HG02623 (cell line): ENCODE results near the gene CAMKV.
A peak's percentile ranks its signal among the peaks of the same experiment; 100 is the strongest.

Experiments
- ATAC-seq: cut with Tn5 transposase; IDR thresholded peaks from one replicate; pipeline ENCODE4 v1.9.1; 2021; ENCODE audit warnings: moderate library complexity; ENCODE audit not compliant: unreplicated experiment

Gene CAMKV

DNA sequence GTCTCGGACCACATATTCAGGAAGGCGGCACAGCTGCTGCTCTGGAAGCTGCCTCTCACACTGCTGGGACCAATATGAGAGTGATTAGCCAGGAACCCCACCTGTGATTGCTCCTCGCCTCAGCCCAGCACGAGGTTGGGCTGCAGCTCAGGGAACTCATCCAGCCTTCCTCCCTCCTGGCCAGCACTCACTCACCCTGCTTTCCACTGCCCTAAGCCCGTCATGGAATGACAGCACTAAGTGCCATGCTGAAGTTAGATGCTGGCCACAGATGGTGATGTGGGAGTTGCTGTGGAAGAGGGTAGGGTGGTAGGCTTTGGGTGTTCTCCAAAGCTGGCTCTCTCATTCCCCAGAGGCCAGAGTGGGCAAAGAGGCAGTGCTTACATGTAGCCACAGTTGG lies 26.6 kb upstream of the CAMKV start:
- ATAC-seq, result no peak

DNA sequence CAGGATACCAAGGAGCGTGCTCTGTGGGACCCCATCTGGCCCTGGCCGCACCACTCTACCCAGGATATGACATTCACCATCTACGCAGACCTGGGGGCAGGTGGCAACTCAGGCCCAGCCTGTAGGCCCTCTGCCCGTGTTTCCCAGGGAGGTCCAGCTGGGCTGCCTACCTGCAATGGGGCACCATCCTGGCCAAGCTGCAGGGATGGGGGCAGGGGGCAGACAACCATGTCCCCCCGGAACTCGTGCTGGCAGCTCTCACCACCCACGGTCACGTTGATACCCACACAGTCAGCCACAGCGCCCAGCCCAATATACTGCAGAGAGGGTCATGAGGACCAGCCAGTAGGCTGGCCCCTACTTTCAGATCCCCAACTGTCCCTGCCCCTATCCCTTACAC lies 26.1 kb upstream of the CAMKV start:
- ATAC-seq, result no peak

DNA sequence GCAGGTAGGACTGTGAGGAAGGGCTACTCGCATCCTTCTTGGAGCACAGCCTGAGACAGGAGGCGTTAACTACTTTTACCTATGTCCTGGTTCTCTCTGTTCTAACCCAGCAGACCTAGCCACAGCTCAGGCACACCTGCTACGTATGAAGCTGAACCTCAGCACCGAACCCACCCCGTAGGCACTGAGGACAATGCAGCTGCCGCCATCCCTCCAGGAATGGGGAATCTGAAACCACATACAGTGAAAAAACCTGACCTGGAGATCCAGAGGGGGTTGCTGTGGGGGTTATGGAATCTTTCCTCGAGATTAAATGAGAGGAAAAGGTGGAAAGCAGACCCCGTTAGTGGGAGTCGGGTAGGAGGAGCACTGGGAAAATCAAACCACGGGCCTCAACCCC lies 19.6 kb upstream of the CAMKV start:
- no peak for ATAC-seq

DNA sequence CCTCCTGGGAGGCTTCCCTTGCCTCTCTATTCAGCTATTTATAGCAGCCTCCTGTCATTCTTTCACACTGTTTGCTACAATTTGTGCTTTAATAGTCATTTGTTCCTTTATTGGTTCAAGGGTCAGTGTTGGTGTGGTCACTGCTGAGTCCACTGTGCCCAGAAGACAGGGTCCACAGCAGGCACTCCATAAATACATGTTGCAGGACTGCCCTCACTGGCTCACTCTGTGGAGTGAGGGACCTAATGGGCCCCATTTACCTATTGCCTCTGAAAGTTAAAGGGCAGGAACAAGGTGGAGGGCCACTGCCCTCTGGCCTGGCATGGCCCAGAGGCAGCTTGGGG lies 17.2 kb upstream of the CAMKV start:
- no peak for ATAC-seq

DNA sequence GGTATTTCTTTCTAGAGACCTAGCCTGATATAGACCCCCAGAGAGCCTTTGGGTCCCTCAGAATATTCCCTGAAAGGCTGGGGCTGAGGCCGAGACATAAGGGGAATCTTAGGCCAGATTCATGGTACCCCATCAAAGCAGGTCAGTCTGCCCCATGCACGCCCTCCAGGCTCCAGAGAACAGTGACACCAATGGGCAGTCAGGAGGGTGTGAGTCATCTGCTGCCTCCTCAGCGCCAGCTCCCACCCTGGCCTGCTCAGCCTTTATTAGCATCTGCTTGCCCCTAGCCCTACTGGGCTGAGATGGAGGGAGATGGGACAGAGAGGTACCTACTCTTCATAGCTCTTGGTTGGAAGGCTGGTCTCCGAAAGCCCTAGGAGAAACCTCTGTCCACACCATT lies 14.3 kb upstream of the CAMKV start:
- no peak for ATAC-seq

DNA sequence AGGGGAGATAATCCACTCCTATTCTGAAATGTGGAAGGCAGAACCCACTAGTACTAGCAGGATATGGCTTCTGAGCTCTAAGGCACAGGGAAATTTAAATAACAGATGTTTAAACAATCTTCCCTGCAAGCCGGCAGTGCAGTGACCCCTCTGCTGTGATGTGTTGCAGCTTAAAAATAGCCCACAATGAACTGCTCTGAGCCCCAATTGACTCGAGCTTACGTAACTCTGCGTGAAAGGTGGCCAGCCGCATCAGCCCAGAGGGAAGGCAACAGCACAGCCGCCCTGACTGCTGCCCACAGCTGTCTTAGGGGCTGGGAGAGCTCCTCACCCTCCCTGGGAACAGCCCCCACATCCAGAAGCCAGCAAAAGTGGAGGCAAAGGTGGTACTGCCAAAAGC lies 12.5 kb upstream of the CAMKV start:
- no peak for ATAC-seq

DNA sequence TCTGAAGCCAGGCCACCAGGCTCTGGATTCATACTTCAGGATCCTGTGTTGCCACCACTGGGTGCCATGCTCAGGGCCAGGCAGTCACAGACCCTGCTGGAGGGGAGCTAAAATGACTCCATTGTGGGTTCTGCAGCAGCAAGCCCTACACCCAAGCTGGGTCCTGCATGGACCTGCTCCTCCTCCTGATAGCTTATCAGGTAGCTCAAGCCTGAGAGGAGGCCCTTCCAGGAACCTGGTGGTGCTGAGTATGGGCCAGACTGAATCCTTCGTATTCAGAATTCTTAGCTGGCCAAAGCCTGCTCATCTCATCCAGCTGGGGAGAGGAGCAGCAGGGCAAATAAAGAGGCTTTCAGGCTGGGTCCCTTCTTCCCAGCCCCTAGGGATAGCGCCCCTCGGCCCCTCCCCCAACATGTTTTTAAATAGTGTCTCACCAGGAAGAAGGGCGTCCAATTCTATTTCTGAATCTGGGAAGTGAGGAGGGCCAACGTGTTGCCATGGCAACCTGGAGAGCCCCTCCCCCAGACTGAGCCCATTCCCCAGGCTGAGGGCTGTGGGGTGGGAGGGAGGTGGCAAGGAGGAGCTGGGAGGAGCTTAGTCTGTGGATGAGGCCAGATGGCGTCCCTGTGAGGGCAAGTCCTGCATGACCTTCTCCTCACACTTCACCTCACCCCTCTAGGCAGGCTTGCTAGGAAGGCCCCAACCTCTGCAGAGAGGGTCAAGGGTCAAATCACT lies 11.0 kb upstream of the CAMKV start:
- no peak for ATAC-seq

DNA sequence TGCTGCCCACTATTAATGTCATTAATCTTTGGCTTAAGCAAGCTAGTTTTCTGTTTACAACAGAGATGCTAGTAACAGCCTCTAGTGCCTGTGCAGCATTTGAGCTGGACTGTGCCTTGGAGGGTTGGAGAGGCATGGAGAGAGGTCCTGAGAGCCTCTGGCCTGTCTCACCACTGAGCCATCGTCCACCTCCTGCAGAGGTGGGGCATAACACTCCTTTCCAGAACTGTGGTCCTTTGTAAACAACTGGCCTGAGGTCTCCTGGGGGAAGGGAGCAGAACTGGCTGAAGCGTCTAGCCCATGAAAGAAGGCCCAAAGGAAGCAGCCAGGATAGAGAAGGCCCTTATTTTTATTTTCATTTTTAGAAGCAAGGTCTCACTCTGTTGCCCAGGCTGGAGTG lies 10.0 kb upstream of the CAMKV start:
- no peak for ATAC-seq

DNA sequence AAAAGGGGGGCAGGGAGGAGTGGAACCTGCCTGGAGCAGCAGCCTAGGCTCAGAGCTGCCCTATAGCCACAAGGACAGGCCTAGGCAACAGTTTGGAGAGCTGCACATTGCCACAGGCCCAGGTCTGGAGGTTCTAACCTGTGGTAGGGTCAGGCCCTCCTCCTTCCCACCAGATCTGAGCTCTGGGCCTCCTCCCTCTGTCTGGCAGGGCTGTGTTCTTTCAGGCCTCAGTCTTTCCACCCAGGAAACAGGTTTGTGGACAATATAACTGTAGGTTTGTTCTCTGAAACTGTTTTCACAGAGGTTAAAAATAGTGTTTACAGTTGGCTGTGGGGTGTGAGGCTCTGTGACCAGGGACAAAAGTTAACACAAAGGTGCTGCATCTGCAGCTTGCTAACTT lies 9.0 kb upstream of the CAMKV start:
- ATAC-seq, result no peak

DNA sequence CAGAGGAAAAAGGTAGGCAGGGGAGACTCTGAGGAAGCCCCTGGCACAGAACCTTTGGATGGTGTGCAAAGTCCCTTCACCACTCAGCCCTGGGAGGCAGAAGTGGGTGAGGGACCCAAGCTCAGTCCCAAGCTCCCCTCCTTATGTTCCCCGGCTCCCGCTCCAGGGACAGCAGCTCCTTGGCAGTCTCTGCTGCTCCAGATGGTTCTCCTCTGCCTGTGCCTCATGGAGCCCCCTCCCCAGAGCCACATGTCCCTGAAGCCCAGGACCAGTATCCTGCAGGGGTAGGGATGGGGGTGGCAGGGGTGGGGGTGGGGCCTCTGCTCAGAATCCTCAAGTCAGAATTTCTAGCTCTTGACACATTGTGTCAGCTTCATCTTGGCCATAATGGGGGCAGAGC lies 8.0 kb upstream of the CAMKV start:
- no peak for ATAC-seq

DNA sequence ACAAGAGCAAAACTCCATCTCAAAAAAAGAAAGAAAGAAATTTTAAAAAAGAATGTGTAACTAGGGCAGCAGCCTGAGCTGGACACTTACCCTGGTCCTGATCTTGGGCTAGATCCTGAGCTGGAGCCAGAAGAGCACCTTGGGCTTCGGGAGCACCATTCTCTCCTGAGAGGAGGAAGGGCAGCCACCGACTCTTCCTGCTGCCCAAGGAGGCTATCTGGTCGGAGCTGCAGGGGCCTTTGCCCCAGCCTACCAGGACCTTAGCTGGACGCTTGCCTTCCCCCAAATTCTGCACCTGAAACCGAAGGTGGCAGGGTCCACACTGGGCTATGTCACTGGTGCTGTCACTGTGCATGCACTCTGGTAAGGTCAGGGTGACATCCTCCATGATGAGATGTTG lies 6.9 kb upstream of the CAMKV start:
- no peak for ATAC-seq

DNA sequence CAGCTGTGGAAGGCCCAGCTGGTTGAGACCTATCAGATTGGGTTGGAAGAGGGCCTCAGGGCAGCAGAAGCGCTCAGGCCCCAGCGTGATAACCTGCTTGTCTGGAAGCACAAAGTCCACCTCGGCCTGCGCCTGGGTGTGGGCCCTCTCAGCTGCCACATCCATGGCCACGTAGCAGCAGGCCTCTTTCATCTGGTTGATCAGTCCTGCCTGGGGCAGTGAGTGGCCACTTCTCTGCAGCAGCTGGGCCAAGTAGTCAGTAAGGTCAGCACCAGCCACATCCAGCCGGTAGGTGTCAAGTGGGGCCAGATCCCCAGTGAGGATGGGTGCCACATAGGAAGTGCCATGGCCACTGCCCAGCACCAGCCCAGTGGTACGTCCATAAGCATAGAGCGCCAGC lies 3.9 kb upstream of the CAMKV start:
- ATAC-seq, result no peak

DNA sequence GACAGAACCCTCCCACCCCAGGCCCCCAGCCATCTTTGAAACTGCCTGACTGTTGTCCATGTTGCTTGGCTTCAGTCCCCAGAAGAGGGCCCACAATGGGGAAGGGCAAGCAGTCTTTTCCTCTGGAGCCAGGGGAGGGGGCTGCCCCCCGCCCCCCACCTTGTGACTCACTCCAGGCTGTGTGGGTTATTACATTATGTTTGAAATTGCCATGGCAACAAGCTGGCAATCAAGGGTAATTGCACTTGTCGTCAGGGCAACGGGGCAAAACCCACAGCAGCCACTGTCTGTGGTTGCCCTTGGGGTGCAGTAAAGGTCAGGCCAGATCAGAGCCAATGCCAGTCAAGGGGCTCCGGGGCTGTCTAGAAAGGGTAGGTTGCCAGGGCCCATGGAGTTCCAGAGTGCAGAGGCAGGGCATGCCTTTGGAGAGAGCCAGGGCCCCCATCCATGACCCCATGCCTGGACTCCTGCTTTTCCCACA lies 3.1 kb upstream of the CAMKV start:
- ATAC-seq, result no peak

DNA sequence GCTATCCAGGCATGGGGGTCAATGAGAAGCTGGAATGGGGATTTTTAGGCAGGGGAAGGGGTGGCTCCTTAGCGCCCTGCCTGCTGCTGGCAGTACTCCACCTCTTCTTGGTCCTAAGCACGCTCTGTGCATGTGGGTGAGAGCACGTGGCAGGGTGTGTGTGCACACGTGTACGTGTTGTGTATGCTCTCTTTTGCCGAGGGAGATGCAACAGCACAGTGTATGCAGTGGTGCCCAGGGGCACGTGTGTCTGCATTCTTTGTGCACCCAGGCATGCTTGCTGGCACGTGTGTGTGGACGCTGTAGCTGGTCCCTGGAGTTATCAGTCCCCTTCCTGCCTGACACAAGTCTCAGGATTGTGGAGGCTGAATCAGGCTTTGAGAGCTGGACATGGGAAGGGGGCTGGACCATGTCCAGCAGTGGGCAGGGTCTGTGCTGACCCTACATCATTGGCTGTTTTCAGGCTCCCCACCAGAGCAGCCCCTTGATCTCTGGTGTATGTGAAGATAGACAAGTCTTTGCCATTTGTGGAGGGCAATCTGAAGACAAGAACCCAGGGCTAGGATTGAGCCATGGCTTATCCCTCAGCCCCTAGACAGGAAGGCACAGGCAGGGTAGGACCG lies 1.9 kb upstream of the CAMKV start:
- ATAC-seq, result no peak

DNA sequence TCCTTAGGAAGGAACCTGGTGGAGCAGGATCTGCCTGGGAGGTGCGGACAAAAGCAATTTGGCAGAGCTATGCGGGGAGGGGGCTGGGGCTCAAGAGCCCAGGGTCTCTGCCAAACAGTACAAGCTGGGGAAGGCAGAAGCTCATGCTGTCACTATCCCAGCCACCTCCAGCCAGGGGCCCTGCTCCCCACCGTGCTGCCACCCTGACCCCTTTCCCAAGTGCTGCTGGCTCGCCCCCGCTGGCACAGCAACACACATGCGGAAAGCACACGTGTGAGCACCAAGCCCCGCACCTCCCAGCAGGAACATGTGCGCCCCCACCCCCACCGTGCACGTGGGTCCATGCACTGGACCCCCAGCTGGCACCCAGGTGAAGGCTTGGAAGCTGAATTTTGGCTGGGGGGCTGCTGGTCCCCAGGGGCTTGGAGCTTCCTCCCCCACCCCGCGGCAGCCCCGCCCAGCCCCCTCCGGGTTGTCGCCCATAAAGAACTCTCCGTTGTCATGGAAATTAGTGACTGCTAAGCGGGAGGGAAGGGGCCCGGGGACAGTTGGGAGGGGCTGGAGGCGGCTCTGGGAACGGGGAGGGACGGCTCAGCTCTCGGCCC lies 742 bp downstream of the CAMKV start:
- ATAC-seq, result no peak

DNA sequence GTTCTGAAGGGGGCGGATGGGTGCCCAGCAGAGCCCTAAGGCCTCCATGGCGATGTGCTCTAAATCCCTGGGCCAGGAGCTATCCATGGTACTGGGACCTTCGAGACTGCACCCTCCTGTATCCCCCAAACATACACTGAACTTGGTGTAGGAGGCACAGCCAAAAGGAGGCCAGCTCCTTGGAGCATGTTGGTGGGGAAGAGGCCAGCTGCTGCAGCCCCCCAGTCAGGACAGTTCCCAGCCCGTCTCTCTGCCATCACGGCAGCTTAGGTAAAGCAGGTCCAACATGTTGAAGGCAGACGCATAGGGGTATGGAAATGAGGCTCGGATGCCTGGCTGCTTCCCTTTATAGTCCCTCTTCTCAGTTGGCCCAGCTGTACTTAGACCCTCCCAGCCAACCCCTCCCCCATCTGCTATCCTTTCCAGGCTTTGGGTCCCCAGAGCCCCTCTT lies 1.8 kb downstream of the CAMKV start:
- ATAC-seq, result no peak

DNA sequence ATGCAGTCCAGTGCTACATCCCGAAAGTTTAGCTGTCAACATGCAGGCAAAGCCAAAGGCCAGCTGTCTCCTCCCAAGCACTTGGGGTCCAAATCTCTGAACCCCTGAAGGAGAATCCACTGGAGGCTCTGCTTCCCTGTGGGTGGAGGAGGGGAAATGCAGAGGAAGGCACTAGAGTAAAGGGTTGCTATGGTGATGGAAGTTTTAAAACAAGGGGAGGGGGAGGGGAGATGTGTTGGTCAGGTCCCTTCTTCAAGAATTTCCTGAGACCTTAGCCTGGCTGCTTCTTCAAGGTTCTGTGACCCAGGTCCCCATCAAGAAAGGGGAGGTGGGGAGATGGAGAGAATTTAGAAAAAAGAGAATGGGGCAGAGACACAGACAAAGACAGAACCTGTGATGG lies 2.3 kb downstream of the CAMKV start:
- ATAC-seq, result no peak

DNA sequence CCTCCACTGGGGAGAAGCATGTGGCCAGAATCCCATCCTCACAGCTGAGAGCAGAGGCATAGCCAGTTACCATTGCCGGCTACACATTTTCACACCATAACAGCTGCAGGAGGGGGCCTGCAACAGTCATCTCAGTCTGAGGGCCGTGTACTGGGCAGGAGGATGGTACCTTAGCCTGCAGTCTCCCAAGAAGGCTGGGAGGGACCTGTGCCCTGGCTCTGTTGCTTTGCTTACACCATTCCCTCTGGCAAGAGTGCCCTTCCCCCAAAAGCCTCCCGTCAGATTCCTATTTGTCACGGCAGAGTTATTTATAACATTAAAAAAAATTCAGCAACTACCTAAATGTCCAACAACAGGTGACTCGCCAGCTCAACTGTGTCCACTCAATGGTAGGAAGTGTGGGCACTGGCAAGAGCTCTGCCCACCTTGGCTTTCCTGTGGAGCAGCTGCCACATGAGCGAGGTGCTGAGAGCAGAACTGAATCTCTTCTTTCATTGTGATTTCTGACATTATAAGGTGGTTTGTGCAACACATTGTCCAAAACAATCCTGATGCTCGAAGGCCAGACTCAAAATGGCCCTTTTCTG lies 4.4 kb downstream of the CAMKV start:
- no peak for ATAC-seq

DNA sequence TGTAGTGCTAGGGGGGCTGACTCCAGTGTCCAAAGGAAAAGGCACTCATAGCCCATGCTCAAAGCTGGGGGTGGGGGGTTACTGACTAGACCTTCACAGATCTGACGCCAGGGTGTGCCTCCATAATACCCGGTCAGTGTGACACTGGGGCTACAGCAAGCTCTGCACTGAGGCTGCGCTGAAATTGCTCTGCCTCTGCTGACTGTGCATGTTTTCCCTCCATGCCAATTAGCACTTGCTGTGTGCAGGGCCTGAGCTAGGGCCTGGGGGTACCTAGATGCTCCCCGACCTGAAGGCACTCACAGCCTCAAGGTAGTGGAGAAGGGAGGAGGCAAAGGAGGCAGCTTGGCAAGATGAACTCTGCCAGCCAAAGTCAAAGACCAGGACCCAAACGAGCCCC lies 5.2 kb downstream of the CAMKV start:
- ATAC-seq, result no peak

DNA sequence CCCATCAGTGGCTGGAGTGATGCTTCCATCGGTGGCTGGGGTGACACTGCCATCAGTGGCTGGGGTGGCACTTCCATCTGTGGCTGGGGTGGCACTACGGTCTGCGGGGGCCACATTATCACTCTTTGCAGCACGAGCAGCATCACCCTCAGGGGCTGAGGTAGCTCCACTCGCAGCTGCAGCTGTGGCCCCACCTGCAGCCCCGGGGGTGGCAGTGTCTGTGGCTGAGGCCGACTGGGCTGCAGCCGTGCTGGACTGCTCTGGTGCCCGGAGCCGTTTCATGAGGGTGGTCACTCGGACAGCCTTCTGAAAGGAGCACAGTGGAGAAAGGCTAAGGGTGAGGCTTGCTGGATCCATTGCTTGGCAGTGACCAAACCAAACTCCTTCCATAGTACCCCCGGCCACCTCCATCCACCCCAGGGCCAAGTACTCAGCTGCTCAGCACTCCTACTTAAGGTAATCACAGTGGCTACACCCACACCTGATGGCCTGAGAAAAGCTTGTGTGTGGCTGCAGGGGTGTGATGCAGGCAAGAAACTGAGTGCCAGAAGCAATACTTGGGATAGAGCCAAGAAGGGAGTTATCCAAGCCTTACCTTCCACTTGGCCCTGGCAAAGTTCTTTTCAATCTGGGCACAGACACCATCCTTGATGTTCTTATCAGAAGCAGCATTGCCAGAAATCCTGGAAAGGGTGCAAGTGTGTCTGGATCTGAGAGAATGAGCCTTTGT lies 10.0 kb downstream of the CAMKV start:
- ATAC-seq, result no peak

DNA sequence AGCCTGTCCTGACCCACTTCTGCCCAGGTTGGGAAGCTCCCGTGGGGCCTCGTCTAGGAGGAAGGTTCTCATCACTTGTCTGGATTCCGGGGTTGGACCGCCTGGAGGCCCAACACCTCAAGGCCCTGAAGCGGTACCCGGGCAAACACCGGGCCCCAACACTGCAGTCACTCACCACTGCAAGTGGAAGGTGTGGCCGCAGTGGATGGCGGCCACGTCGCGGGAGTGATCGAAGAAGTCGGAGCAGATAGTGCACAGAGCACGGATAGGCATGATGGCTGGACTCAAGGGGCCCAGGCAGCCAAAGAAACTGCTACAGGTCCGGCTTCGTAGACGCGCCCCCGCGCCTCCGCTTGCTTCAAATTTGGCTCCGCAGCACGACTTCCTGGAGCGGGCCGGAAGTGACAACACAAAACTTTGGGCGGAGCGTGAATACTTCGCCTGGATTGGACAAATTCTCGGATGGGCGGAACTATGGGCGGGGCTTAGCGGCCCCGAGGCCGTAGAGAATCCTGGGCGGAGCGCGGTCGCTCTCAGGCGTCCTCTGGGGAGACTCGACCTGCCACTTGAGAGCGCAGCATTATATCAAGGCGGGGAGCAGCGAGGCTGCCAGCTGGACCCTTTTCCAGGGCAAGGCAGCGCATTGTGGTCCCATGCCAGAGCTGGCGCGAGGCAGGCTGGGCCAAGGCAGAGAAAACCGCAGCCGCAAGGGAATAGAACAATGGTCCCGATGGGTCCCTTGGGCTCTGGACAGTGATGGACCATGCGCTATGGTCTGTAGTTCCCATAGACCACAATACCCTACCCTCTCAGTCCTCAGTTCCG lies 13.3 kb downstream of the CAMKV start, which contains the start of gene TRAIP:
TRAIP (minus strand) TSS at position 384 of the 825 bp plus-strand sequence; CDS start at position 273, 111 bp downstream.
- peak; percentile 88 for ATAC-seq
